ENCODE measurements around the gene LRRK1.

- no peak for TF ChIP-seq POLR2A (IDR thresholded peaks at IDR 0.05; ENCODE audit: low read length)
- no peak for TF ChIP-seq GATA1 (IDR thresholded peaks at IDR 0.05; ENCODE audit: low read depth, low read length)
Measured at GRCh38 chr15:100980410-100981046, 61.4 kb downstream of the LRRK1 start.
